Smooth muscle cell (in vitro differentiated cells): ENCODE data around the gene MACIR. TPM values are rescaled to one million over a fixed set of nuclear protein-coding genes. Genes with fewer than 3 reads are reported as not detected.

ENCODE experiments used
- DNase-seq: peaks from one replicate; lab custom pipeline; 2025; ENCODE audit not compliant: unreplicated experiment; lab: John Stamatoyannopoulos, UW
- H2AFZ ChIP-seq: fragments of 200-600 bp; sonication (generic); 2 replicates; pipeline ENCODE4 v1.6.0; 2016; ENCODE audit warnings: antibody characterized with exemption, low read depth, mild to moderate bottlenecking
- H3F3A ChIP-seq: fragments of 200-600 bp; sonication (generic); 2 replicates; pipeline ENCODE4 v1.6.0; 2017; ENCODE audit warnings: antibody characterized with exemption, low read depth
- H3K27ac ChIP-seq: fragments of 200-600 bp; sonication (generic); 2 replicates; pipeline ENCODE4 v1.5.1; 2016; ENCODE audit warnings: low read depth, mild to moderate bottlenecking
- H3K27me3 ChIP-seq: fragments of 200-600 bp; sonication (generic); 2 replicates; pipeline ENCODE4 v1.6.1; 2016; ENCODE audit warnings: low read depth, mild to moderate bottlenecking
- H3K36me3 ChIP-seq: fragments of 200-600 bp; sonication (generic); 2 replicates; pipeline ENCODE4 v1.5.1; 2016; ENCODE audit warnings: low read depth
- H3K4me1 ChIP-seq: fragments of 200-600 bp; sonication (generic); 2 replicates; pipeline ENCODE4 v1.5.1; 2016; ENCODE audit warnings: low read depth
- H3K4me2 ChIP-seq: fragments of 200-600 bp; sonication (generic); 2 replicates; pipeline ENCODE4 v1.6.0; 2016; ENCODE audit warnings: mild to moderate bottlenecking
- H3K4me3 ChIP-seq: fragments of 200-600 bp; sonication (generic); 2 replicates; pipeline ENCODE4 v1.5.1; 2016; ENCODE audit warnings: mild to moderate bottlenecking
- H3K79me2 ChIP-seq: fragments of 200-600 bp; sonication (generic); 2 replicates; pipeline ENCODE4 v1.6.0; 2016; ENCODE audit warnings: low read depth, mild to moderate bottlenecking
- H3K9ac ChIP-seq: fragments of 200-600 bp; sonication (generic); 2 replicates; pipeline ENCODE4 v1.6.0; 2016; ENCODE audit warnings: low read depth
- H3K9me3 ChIP-seq: fragments of 200-600 bp; sonication (generic); replicated peaks from 2 replicates; pipeline ENCODE4 v1.5.1; 2016; ENCODE audit warnings: low read depth
- H4K20me1 ChIP-seq: fragments of 200-600 bp; sonication (generic); 2 replicates; pipeline ENCODE4 v1.6.0; 2016; ENCODE audit warnings: low read depth
- WGBS: methylation state at CpG from one replicate; pipeline ENCODE4 v1.1.7; 2016; ENCODE audit warnings: low lambda C conversion rate; 5-methylcytosine and 5-hydroxymethylcytosine counted together
- polyA plus RNA-seq: library from polyadenylated mRNA; unstranded; fragments of >200 nt; fragmentation: Nextera tagmentation; extraction: Ambion mirVana; gene quantifications from 2 replicates; pipeline ENCODE4 v1.2.1, GENCODE V29; 2016
- total RNA-seq: library from RNA; depleted of rRNA; stranded (reverse); fragments of >200 nt; gene quantifications from 2 replicates; pipeline ENCODE4 v1.2.3, GENCODE V29; 2014
- TF ChIP-seq, protein P1 (sequence below): fragments of 200-600 bp; sonication (generic); IDR thresholded peaks from 2 replicates; pipeline ENCODE4 v1.5.1; 2017; ENCODE audit warnings: borderline replicate concordance, mild to moderate bottlenecking, antibody characterized with exemption; ENCODE audit not compliant: insufficient read depth, poor library complexity, severe bottlenecking

Gene MACIR
- total and polyA plus RNA-seq, 2 experiments from 2014 or later = 6.7 to 24.0 TPM

DNA sequence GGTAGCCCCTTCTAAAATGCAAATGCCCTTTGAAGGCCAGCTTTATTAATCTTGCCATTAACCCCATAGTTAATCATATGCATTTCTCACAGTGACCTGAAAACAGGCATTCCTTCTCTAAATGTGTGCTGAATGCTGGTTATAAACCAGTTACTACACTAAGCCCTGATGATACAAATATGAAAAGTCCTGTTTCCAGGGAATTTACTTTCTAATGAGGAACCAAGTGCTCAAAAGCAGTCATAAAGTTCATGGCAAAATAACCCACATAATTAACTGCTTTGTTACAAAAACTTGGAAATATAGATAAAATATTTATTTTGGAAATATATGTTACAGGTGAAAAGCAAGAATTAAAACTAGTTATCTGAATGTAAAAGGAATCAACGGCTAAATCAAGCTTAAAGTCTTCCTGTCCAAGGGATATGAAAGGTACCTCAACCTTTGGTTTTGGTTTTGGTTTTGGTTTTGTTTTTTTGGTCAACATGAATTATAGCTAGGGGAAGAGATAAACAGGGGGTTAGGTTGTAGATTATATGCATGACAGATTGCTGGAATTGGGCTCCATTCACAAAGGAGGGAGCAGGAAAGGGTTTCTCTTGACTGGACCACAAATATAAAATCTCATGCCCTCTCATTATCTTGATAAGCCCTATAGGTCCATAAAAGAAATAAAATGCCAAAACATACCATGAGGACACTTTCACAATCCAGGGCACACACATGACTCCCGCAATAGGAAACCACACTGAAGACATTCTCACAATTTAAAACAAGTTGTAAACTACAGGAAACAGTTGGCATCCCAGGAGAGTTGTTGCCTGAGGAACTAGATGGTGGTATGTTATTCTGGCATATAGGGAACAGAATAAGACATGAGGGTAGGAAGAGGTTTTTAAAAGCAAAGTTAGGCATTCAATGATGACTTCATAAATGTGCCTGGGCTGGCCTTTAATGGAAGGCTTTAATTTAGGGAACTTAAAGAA, 46.7 kb upstream of the MACIR start:
- no peaks in the 10 kb centered on the region for H4K20me1 ChIP-seq

DNA sequence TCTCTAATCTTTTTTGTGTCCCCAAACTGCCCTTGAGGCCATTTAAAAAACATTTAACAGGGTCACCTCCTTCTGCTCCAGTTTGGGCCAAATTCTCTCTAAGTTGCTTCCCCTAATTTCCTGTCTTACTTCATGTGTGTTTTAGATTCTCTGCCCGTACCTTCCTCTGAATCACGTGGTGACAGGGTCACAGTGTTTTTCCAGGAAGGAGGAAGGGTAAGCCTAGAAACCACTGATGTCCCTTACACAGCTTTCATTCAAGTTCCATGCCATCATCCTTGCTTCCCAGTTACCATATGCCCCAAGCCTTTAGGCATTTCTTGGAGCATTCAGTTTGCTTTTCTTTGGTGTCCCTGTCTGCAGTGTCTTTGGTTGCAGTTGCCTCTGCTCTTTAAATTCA, 42.4 kb upstream of the MACIR start:
- no peak overlapping the region for H3K9ac ChIP-seq
- DNase-seq = no peak
- no peaks in the 10 kb centered on the region for H3K36me3 ChIP-seq
- no peak overlapping the region for H3K4me2 ChIP-seq
- 32% methylated on average over 2 of the region's 2 CpGs for WGBS
- H3K9me3 ChIP-seq = no peaks in the 10 kb centered on the region
- peaks cover 11% of the 10 kb centered on the region for H3K4me1 ChIP-seq
- no peaks in the 10 kb centered on the region for H4K20me1 ChIP-seq
- H3K4me3 ChIP-seq = no peak overlapping the region
- H3F3A ChIP-seq = no peaks in the 10 kb centered on the region
- no peaks in the 10 kb centered on the region for H3K79me2 ChIP-seq
- H3K27ac ChIP-seq = no peak overlapping the region
- no peaks in the 10 kb centered on the region for H3K27me3 ChIP-seq
- no peak overlapping the region for H2AFZ ChIP-seq
- TF ChIP-seq, protein P1, sequence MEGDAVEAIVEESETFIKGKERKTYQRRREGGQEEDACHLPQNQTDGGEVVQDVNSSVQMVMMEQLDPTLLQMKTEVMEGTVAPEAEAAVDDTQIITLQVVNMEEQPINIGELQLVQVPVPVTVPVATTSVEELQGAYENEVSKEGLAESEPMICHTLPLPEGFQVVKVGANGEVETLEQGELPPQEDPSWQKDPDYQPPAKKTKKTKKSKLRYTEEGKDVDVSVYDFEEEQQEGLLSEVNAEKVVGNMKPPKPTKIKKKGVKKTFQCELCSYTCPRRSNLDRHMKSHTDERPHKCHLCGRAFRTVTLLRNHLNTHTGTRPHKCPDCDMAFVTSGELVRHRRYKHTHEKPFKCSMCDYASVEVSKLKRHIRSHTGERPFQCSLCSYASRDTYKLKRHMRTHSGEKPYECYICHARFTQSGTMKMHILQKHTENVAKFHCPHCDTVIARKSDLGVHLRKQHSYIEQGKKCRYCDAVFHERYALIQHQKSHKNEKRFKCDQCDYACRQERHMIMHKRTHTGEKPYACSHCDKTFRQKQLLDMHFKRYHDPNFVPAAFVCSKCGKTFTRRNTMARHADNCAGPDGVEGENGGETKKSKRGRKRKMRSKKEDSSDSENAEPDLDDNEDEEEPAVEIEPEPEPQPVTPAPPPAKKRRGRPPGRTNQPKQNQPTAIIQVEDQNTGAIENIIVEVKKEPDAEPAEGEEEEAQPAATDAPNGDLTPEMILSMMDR = no peak

More for the DNA sequence above, 46.7 kb upstream of the MACIR start:
- H3K27me3 ChIP-seq = no peaks in the 10 kb centered on the region
- no peak overlapping the region for H3K4me2 ChIP-seq
- DNase-seq = no peak
- H3F3A ChIP-seq = no peaks in the 10 kb centered on the region
- no peaks in the 10 kb centered on the region for H3K79me2 ChIP-seq
- no peaks in the 10 kb centered on the region for H3K9me3 ChIP-seq
- H3K4me1 ChIP-seq = peaks cover 11% of the 10 kb centered on the region
- 93% methylated on average over 2 of the region's 2 CpGs for WGBS
- H3K4me3 ChIP-seq = no peak overlapping the region
- no peak overlapping the region for H3K27ac ChIP-seq
- H3K9ac ChIP-seq = no peak overlapping the region
- TF ChIP-seq, protein P1 = no peak
- no peaks in the 10 kb centered on the region for H3K36me3 ChIP-seq
- no peak overlapping the region for H2AFZ ChIP-seq

DNA sequence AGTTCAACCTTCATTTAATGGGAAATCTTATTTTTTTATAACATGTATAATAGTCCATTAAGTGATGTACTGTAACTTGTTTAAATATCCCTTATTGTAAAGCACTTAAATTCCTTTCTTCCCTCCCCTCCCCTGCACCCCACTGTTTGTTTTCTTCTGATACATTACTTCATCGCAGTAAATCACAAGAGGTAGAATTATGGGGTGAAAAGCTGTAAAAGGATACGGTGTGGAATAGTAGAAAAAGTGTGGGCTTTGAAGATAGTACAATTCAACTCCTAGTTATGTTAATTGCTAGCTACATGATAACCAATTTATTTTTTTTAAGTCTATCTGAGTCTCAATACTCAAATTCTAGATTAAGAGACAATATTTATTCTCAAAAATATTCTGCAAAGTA, 41.9 kb upstream of the MACIR start:
- TF ChIP-seq, protein P1 = no peak
- WGBS = 78% methylated on average over 2 of the region's 2 CpGs
- H4K20me1 ChIP-seq = no peaks in the 10 kb centered on the region
- no peak overlapping the region for H3K4me3 ChIP-seq
- no peak overlapping the region for H3K9ac ChIP-seq
- no peaks in the 10 kb centered on the region for H3K36me3 ChIP-seq
- no peaks in the 10 kb centered on the region for H3F3A ChIP-seq
- no peak for DNase-seq
- H3K27ac ChIP-seq = no peak overlapping the region
- no peaks in the 10 kb centered on the region for H3K9me3 ChIP-seq
- no peaks in the 10 kb centered on the region for H3K27me3 ChIP-seq
- H2AFZ ChIP-seq = no peak overlapping the region
- peaks cover 11% of the 10 kb centered on the region for H3K4me1 ChIP-seq
- H3K4me2 ChIP-seq = no peak overlapping the region
- H3K79me2 ChIP-seq = no peaks in the 10 kb centered on the region
